Keratinocyte (primary cell): Measurements from ENCODE around the gene SORT1. TPM values are rescaled to one million over a fixed set of nuclear protein-coding genes. Genes with fewer than 3 reads are reported as not detected.

Experiments used
- DNase-seq: peaks from one replicate; pipeline ENCODE4 v3.0.0-alpha.2; 2011; ENCODE audit warnings: low read depth, missing footprints, low spot score
- FAIRE-seq: peaks from 2 replicates; lab custom pipeline; 2011; peaks lifted over from hg19 to GRCh38; lab: Jason Lieb, UNC
- H2AFZ ChIP-seq: 2 replicates; pipeline ENCODE4 v1.6.0; 2012; ENCODE audit warnings: low read length, control low read depth, inconsistent platforms; ENCODE audit not compliant: control insufficient read depth
- H3K27ac ChIP-seq: 2 replicates; pipeline ENCODE4 v1.5.1; 2011; ENCODE audit warnings: low read length; ENCODE audit not compliant: control insufficient read depth, insufficient read depth
- H3K27me3 ChIP-seq: 3 replicates; pipeline ENCODE4 v1.6.0; 2011; ENCODE audit warnings: low read length; ENCODE audit not compliant: control insufficient read depth, insufficient read depth; ENCODE audit errors: extremely low read depth
- H3K36me3 ChIP-seq, 2 experiments: 2 replicates in 1 of 2; 3 replicates in 1 of 2; pipeline ENCODE4 v1.5.1; 2011; ENCODE audit warnings: low read length in 2 of 2, mild to moderate bottlenecking in 1 of 2; ENCODE audit not compliant: control insufficient read depth in 2 of 2, insufficient read depth in 2 of 2; ENCODE audit errors: extremely low read depth in 1 of 2
- H3K4me1 ChIP-seq: 3 replicates; pipeline ENCODE4 v1.5.1; 2011; ENCODE audit warnings: low read length; ENCODE audit not compliant: control insufficient read depth, insufficient read depth; ENCODE audit errors: extremely low read depth
- H3K4me2 ChIP-seq: 3 replicates; pipeline ENCODE4 v1.6.0; 2011; ENCODE audit warnings: low read depth, low read length; ENCODE audit not compliant: control insufficient read depth, insufficient read depth; ENCODE audit errors: extremely low read depth
- H3K4me3 ChIP-seq, 3 experiments: fragments of 200-600 bp in 1 of 3; sonication (generic) in 1 of 3; 2 replicates in 2 of 3; 3 replicates in 1 of 3; pipeline ENCODE4 v1.5.1; 2011 to 2016; ENCODE audit warnings: low read length in 3 of 3, mild to moderate bottlenecking in 3 of 3, control low read depth in 2 of 3, inconsistent platforms in 1 of 3, low read depth in 1 of 3, mixed read lengths in 1 of 3, mixed run types in 1 of 3, moderate library complexity in 1 of 3; ENCODE audit not compliant: control insufficient read depth in 2 of 3, insufficient read depth in 2 of 3; ENCODE audit errors: extremely low read depth in 1 of 3
- H3K79me2 ChIP-seq: 2 replicates; pipeline ENCODE4 v1.6.0; 2012; ENCODE audit warnings: low read length; ENCODE audit not compliant: control insufficient read depth, insufficient read depth
- H3K9ac ChIP-seq: 3 replicates; pipeline ENCODE4 v1.6.0; 2011; ENCODE audit warnings: low read length; ENCODE audit not compliant: control insufficient read depth, insufficient read depth; ENCODE audit errors: extremely low read depth
- H3K9me1 ChIP-seq: 3 replicates; pipeline ENCODE4 v1.6.0; 2011; ENCODE audit warnings: low read length; ENCODE audit not compliant: control insufficient read depth, insufficient read depth; ENCODE audit errors: extremely low read depth
- H3K9me3 ChIP-seq: 2 replicates; pipeline ENCODE4 v1.5.1; 2012; ENCODE audit warnings: low read depth, low read length; ENCODE audit not compliant: control insufficient read depth
- H4K20me1 ChIP-seq: 3 replicates; pipeline ENCODE4 v1.6.0; 2011; ENCODE audit warnings: low read length; ENCODE audit not compliant: control insufficient read depth, insufficient read depth; ENCODE audit errors: extremely low read depth
- CTCF ChIP-seq, 3 experiments: IDR thresholded peaks in 1 of 3; conservative IDR thresholded peaks in 1 of 3; optimal IDR thresholded peaks in 1 of 3; 2 replicates in 2 of 3; 3 replicates in 1 of 3; pipeline versions ENCODE3 to v1.5.1; 2011; ENCODE audit warnings: low read length in 3 of 3, mild to moderate bottlenecking in 3 of 3, moderate library complexity in 2 of 3, control low read depth in 1 of 3, inconsistent platforms in 1 of 3; ENCODE audit not compliant: insufficient read depth in 2 of 3; ENCODE audit errors: extremely low read depth in 1 of 3
- EZH2 ChIP-seq: IDR thresholded peaks from one replicate; pipeline ENCODE4 v1.6.1; 2012; ENCODE audit warnings: inconsistent platforms, mild to moderate bottlenecking, low read length, moderate library complexity
- dilution Hi-C: fragments of 300-500 bp; cut with MboI; formaldehyde crosslinking; loops from one replicate; pipeline ENCODE4 v1.7.0; 2020; ENCODE audit warnings: low sequenced_read_pairs; ENCODE audit not compliant: extremely low pct_ligation_motif_present
- polyA plus RNA-seq, 5 experiments: library from polyadenylated mRNA; depleted of rRNA in 3 of 5; stranded (reverse) in 3 of 5; stranded (forward) in 1 of 5; unstranded in 1 of 5; fragments of >200 nt; gene quantifications; 1 replicate in 1 of 5; 2 replicates in 3 of 5; 3 replicates in 1 of 5; pipeline versions ENCODE4 v1.2.1 to v1.2.3, GENCODE V29; 2011 to 2012; ENCODE audit warnings: missing spikeins in 2 of 5, low read depth in 1 of 5, low replicate concordance in 1 of 5

SORT1 gene
- polyA plus RNA-seq, 1 donor (not counting 4 experiments of a cell fraction or from before 2014, with no cell fraction given) = 1.6 TPM

- no peaks in the 10 kb centered on the region for H3K9me3 ChIP-seq
- DNase-seq (no peak), FAIRE-seq (no peak)
- H3K9me1 ChIP-seq = no peaks in the 10 kb centered on the region
- TF ChIP-seq EZH2 (no peak), CTCF (optimal IDR thresholded peaks at IDR 0.05 in 1 of 3, IDR thresholded peaks at IDR 0.05 in 1 of 3, conservative IDR thresholded peaks at IDR 0.05 in 1 of 3; ENCODE audit: extremely low read depth in 1 of 3, insufficient read depth in 2 of 3, low read length in 3 of 3) (peak; percentile 95 to 99 (median 99))
- dilution Hi-C loops = no loop called here
- no peaks in the 10 kb centered on the region for H3K79me2 ChIP-seq
- H4K20me1 ChIP-seq = no peaks in the 10 kb centered on the region
- no peaks in the 10 kb centered on the region for H3K27me3 ChIP-seq
- H3K9ac ChIP-seq = peak overlapping the region; percentile 22
- peaks cover 23% of the 10 kb centered on the region for H3K4me1 ChIP-seq
- peak overlapping the region; percentile 84 for H3K4me2 ChIP-seq
- peaks cover 15 to 22% of the 10 kb centered on the region in 2 experiments for H3K36me3 ChIP-seq
- no peak overlapping the region for H3K4me3 ChIP-seq
- H2AFZ ChIP-seq = peak overlapping the region; percentile 82
- H3K27ac ChIP-seq = peak overlapping the region; percentile 86
Measured at GRCh38 chr1:109263597-109264378, 133.9 kb downstream of the SORT1 start.

GRCh38 chr1:109263234-109263596 is 134.5 kb downstream of the SORT1 start:
- FAIRE-seq = peak; percentile 86
- no peaks in the 10 kb centered on the region for H3K79me2 ChIP-seq

More at GRCh38 chr1:109263234-109263596, 134.5 kb downstream of the SORT1 start:
- Histone ChIP-seq H3K36me3 (peaks cover 16 to 22% of the 10 kb centered on the region in 2 experiments), H3K9me3 (no peaks in the 10 kb centered on the region), H3K27ac (peak overlapping the region; percentile 86), H3K4me3 (peak overlapping the region in 2 of 3 experiments; percentile 32 to 34), H3K9me1 (no peaks in the 10 kb centered on the region), H3K4me1 (peaks cover 23% of the 10 kb centered on the region), H3K27me3 (no peaks in the 10 kb centered on the region), H4K20me1 (no peaks in the 10 kb centered on the region), H2AFZ (peak overlapping the region; percentile 82), H3K9ac (peak overlapping the region; percentile 66), H3K4me2 (peak overlapping the region; percentile 84)
- no peak for TF ChIP-seq EZH2
- no peak for TF ChIP-seq CTCF (optimal IDR thresholded peaks at IDR 0.05 in 1 of 3, IDR thresholded peaks at IDR 0.05 in 1 of 3, conservative IDR thresholded peaks at IDR 0.05 in 1 of 3; ENCODE audit: extremely low read depth in 1 of 3, insufficient read depth in 2 of 3, low read length in 3 of 3)
- dilution Hi-C loops = no loop called here
- DNase-seq = peak; percentile 86
